OCI-LY7 (cell line): ENCODE data around the gene MCM5.

Experiments used
- CTCF ChIP-seq: fragments of 200-600 bp; sonication (generic); conservative IDR thresholded peaks from 2 replicates; pipeline ENCODE4 v1.5.1; 2014; ENCODE audit warnings: mild to moderate bottlenecking, antibody characterized with exemption, low read length, moderate library complexity, mixed read lengths
- EZH2phosphoT487 ChIP-seq: fragments of 200-600 bp; sonication (generic); IDR thresholded peaks from 2 replicates; pipeline ENCODE4 v1.6.1; 2018; ENCODE audit warnings: low read depth, borderline replicate concordance, mild to moderate bottlenecking, mixed run types, antibody characterized with exemption, low read length, moderate library complexity, mixed read lengths

DNA sequence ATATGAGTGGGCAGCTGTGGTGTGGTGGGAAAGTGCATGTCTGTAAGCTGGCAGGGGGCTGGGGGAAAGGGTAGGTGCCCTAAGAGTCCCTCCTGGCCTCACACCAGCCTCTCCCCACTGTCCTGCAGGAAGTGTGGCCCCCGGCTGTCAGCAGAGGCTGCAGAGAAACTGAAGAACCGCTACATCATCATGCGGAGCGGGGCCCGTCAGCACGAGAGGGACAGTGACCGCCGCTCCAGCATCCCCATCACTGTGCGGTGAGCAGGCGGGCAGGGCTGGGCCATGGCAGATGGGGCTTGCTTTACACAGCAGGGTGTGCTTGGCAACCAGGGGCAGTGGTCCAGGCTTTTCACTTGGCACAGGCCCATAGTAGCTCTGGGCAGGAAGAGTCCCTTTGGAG is 19.8 kb downstream of the MCM5 start:
- no peak for TF ChIP-seq CTCF
- no peak for TF ChIP-seq EZH2phosphoT487
